Left ventricle myocardium inferior (tissue), 1 donor: ENCODE data around the gene NCKAP5. TPM values are rescaled to one million over a fixed set of nuclear protein-coding genes. Genes with fewer than 3 reads are reported as not detected.

Experiments used
- DNase-seq: peaks from one replicate; pipeline ENCODE4 v3.0.0-alpha.2; 2020
- H3K27ac ChIP-seq: fragments of 200-600 bp; replicated peaks from 2 replicates; pipeline ENCODE4 v1.8.0; 2021
- H3K27me3 ChIP-seq: fragments of 200-600 bp; 2 replicates; pipeline ENCODE4 v1.8.0; 2021; ENCODE audit warnings: low read depth
- H3K36me3 ChIP-seq: fragments of 200-600 bp; 2 replicates; pipeline ENCODE4 v1.8.0; 2021
- H3K4me1 ChIP-seq: fragments of 200-600 bp; 2 replicates; pipeline ENCODE4 v1.8.0; 2021
- H3K4me3 ChIP-seq: fragments of 200-600 bp; 2 replicates; pipeline ENCODE4 v1.8.0; 2021; ENCODE audit warnings: mild to moderate bottlenecking, moderate library complexity
- H3K9me3 ChIP-seq: fragments of 200-600 bp; replicated peaks from 2 replicates; pipeline ENCODE4 v1.8.0; 2021
- intact Hi-C: fragments of 100-400 bp; cut with micrococcal nuclease; formaldehyde crosslinking; loops from one replicate; pipeline ENCODE4 v1.11.0; 2022
- total RNA-seq: library from RNA; stranded (reverse); fragmentation: NEBNext Ultra II Directional; extraction: Animal tissue kit (Norgen Biotek cat#: 25700); gene quantifications from one replicate; pipeline ENCODE4 v1.2.1, GENCODE V29; 2021
- TF ChIP-seq, protein P1 (sequence below): fragments of 200-600 bp; IDR thresholded peaks from 2 replicates; pipeline ENCODE4 v1.8.0; 2021; ENCODE audit warnings: antibody characterized with exemption, mild to moderate bottlenecking, borderline replicate concordance
- donor health status: DM: no; HTN: yes; CAD: no; lungs with severe emphysema.

The NCKAP5 gene
- total RNA-seq, 1 donor from 2014 or later = 6.0 TPM

DNA sequence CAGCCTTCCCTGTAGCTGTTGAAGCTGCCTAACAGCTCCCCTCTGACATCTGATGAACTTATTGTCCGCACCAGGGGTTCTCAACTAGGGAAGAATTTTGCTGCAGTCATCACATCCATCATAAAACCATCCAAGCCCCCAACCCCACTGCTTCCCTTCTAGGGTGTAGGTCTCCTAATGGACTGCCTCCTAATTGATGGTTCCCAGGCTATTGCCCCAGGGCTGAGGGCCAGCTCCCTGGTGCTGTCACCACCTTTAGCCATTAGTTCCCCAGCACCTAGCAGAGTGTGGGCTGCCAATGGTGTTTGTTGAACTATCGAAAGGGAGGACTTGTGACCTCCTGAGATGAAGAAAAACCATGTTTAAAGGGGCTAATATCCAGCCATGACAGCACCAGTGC is 125.9 kb downstream of the NCKAP5 start:
- Histone ChIP-seq H3K36me3 (no peaks in the 10 kb centered on the region), H3K9me3 (no peaks in the 10 kb centered on the region), H3K27ac (no peak overlapping the region), H3K4me1 (peaks cover 5% of the 10 kb centered on the region), H3K27me3 (no peaks in the 10 kb centered on the region), H3K4me3 (no peak overlapping the region)
- TF ChIP-seq, protein P1, sequence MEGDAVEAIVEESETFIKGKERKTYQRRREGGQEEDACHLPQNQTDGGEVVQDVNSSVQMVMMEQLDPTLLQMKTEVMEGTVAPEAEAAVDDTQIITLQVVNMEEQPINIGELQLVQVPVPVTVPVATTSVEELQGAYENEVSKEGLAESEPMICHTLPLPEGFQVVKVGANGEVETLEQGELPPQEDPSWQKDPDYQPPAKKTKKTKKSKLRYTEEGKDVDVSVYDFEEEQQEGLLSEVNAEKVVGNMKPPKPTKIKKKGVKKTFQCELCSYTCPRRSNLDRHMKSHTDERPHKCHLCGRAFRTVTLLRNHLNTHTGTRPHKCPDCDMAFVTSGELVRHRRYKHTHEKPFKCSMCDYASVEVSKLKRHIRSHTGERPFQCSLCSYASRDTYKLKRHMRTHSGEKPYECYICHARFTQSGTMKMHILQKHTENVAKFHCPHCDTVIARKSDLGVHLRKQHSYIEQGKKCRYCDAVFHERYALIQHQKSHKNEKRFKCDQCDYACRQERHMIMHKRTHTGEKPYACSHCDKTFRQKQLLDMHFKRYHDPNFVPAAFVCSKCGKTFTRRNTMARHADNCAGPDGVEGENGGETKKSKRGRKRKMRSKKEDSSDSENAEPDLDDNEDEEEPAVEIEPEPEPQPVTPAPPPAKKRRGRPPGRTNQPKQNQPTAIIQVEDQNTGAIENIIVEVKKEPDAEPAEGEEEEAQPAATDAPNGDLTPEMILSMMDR = no peak
- intact Hi-C loops = no loop called here
- no peak for DNase-seq

DNA sequence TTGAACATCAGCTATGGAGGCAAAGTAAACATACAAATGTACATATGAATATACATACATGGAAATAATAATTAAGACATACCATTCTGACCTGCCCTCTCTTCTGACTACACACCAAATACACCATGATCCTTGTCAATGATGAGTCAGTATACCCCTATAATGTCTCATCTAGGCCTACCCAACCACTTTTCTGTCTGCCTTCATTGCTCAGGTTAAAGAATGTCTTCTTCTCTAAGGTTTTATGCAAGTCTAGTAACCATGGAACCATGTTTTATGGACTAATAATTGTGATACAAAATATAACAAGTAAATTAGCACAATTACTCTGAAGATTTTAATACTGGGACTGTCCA is 128.7 kb downstream of the NCKAP5 start:
- Histone ChIP-seq H3K4me3 (no peak overlapping the region), H3K4me1 (peaks cover 17% of the 10 kb centered on the region), H3K9me3 (no peaks in the 10 kb centered on the region), H3K27me3 (no peaks in the 10 kb centered on the region), H3K27ac (no peak overlapping the region), H3K36me3 (no peaks in the 10 kb centered on the region)
- TF ChIP-seq, protein P1 = no peak
- no peak for DNase-seq
- intact Hi-C loops = no loop called here

- TF ChIP-seq, protein P1 = no peak
- intact Hi-C loops = no loop called here
- H3K36me3 ChIP-seq = no peaks in the 10 kb centered on the region
- H3K4me1 ChIP-seq = peaks cover 17% of the 10 kb centered on the region
- no peaks in the 10 kb centered on the region for H3K9me3 ChIP-seq
- no peak for DNase-seq
- H3K27ac ChIP-seq = no peak overlapping the region
- H3K27me3 ChIP-seq = no peaks in the 10 kb centered on the region
- no peak overlapping the region for H3K4me3 ChIP-seq
Observed at GRCh38 chr2:133438848-133439564, 129.3 kb downstream of the NCKAP5 start.

- intact Hi-C loops = no loop called here
- H3K36me3 ChIP-seq = no peaks in the 10 kb centered on the region
- no peak overlapping the region for H3K27ac ChIP-seq
- no peak for DNase-seq
- H3K27me3 ChIP-seq = no peaks in the 10 kb centered on the region
- TF ChIP-seq, protein P1 = no peak
- peaks cover 22% of the 10 kb centered on the region for H3K4me1 ChIP-seq
- no peak overlapping the region for H3K4me3 ChIP-seq
- no peaks in the 10 kb centered on the region for H3K9me3 ChIP-seq
Observed at GRCh38 chr2:133438026-133438425, 130.2 kb downstream of the NCKAP5 start.

GRCh38 chr2:133437492-133437891 is 130.8 kb downstream of the NCKAP5 start:
- TF ChIP-seq, protein P1 = no peak
- DNase-seq = no peak
- Histone ChIP-seq H3K36me3 (no peaks in the 10 kb centered on the region), H3K4me3 (no peak overlapping the region), H3K27ac (no peak overlapping the region), H3K27me3 (no peaks in the 10 kb centered on the region), H3K9me3 (no peaks in the 10 kb centered on the region), H3K4me1 (peaks cover 22% of the 10 kb centered on the region)
- intact Hi-C loops = no loop called here
